Breast epithelium (tissue), 3 donors: ENCODE data around the gene ANHX.

Experiments used
- POLR2A ChIP-seq: fragments of 450-650 bp; IDR thresholded peaks from one replicate; pipeline ENCODE4 v1.6.1; 2016; ENCODE audit warnings: antibody characterized with exemption, mild to moderate bottlenecking, moderate library complexity
- TF ChIP-seq, protein P1 (sequence below), 3 donors: fragments of 450-650 bp; IDR thresholded peaks; one replicate each; pipeline ENCODE4 v1.5.1; 2016 to 2017; ENCODE audit warnings: antibody characterized with exemption in 3 of 3, mild to moderate bottlenecking in 3 of 3, moderate library complexity in 3 of 3

DNA sequence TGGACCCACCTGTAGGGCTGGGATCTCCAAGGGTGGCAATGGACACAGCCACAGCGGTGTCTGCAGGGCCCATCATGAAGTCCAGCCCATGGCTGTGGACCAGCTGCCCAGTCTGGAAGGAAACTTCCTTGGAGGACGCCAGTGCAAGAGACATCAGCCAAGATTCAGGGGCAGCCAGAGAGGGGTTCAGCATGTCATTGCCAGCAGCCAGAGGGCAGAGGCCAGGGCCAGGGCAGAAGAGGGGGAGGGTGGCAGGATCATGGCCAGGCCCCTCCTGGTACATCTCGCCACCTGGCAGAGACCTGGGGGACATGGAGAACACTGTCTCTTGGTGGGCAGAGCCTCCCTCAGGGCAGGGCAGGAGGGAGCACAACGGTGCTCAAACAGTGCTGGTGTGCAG lies 10.2 kb downstream of the ANHX start:
- TF ChIP-seq, protein P1, sequence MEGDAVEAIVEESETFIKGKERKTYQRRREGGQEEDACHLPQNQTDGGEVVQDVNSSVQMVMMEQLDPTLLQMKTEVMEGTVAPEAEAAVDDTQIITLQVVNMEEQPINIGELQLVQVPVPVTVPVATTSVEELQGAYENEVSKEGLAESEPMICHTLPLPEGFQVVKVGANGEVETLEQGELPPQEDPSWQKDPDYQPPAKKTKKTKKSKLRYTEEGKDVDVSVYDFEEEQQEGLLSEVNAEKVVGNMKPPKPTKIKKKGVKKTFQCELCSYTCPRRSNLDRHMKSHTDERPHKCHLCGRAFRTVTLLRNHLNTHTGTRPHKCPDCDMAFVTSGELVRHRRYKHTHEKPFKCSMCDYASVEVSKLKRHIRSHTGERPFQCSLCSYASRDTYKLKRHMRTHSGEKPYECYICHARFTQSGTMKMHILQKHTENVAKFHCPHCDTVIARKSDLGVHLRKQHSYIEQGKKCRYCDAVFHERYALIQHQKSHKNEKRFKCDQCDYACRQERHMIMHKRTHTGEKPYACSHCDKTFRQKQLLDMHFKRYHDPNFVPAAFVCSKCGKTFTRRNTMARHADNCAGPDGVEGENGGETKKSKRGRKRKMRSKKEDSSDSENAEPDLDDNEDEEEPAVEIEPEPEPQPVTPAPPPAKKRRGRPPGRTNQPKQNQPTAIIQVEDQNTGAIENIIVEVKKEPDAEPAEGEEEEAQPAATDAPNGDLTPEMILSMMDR (IDR thresholded peaks at IDR 0.05), result no peak
- no peak for TF ChIP-seq POLR2A
